NCI-H1930 (cell line): ENCODE data around the gene APOC3.

Experiments used
- DNase-seq, 2 experiments: peaks; one replicate each; lab custom pipeline; 2025; lab: John Stamatoyannopoulos, UW

Gene APOC3

DNA sequence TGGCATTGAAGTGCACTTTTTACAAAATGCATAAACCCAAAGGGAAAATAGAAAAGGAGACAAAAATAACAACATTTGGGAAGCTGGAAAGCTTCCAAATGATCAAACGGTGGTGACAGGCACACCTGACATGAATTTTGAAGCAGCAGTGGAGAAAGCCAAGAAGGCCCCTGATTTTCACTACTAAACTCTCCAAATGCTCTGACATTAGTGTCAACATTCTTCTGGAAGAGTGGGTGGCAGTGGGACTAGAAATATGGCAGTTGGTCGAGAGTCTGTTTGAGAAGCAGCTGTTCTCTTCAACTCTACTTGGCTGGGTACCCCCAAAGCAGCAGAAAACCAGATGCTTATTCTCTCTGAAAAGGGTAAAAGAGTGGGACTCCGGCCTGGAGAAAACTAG lies 25.7 kb upstream of the APOC3 start:
- DNase-seq, result no peak

DNA sequence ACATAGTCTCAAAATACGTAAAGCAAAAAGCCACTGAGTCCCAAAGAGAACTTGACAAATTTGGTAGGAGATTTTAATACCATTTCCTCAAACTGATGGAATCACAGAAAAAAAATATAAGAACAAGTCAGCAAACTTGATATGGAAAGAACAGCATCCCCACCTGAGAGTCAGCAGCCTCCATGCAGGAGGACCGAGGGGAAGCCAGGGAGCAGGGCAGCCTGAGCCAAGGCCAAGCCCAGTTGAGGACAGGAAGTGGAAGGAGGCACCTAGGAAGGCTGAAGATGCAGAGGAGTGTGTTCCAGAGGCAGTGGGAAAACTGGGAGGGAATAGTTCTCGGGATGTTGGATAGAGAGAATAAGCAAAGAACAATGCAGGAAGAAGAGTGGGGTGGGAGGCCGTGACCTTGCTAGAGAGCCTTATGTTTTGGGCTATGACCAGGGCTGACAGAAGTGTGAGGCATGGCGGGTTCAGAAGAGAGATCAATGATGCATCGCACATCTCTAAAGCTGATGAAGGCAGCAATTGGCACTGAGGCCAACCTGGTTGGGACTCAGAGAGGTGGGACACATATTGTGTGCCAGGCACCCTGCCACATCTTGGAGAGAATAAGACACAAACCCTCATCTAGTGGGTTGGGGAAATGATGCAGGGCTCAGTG lies 22.0 kb upstream of the APOC3 start:
- no peak for DNase-seq

DNA sequence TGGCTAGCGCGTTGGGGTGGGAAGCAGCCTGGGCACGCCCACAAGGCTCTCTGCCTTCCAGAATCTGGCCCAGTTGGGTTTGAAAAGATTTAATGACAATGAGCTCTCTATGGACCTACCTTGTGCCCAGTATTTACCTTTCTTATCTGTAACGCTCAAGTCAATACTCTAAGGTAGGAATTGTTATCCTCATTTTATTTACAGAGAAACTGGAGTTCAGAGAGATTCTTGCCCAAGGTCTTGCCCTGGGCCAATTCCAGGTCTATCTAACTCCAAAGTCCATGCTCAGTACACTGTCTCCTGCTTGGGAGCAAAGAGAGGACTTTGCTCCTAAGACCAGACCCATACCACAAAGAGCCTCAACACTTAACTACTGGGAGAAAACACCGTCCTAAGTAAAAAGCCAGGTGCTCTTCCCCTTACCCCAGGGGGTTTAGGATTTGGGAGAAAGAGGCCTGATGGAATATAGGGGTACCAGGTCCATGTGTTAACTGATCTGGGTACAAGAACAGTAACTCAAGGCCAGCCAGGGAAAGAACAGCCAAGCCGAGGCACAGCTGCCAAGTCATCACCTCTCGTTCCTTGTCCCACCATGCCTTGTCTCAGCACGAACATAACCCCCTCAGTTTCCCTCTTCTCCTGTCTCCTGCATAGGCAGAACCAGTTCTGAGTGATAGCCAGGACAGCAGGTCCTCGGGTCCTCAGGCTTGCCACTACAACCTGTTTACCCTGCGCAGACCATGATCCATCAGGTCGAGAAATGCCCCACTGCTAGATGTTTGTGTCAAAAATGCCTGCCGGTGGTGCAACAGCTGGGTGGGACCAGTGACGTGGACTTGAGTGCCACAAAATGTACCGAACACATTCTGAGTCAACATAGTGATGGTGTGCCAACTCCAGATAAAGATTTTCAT lies 21.2 kb upstream of the APOC3 start:
- DNase-seq, result no peak

DNA sequence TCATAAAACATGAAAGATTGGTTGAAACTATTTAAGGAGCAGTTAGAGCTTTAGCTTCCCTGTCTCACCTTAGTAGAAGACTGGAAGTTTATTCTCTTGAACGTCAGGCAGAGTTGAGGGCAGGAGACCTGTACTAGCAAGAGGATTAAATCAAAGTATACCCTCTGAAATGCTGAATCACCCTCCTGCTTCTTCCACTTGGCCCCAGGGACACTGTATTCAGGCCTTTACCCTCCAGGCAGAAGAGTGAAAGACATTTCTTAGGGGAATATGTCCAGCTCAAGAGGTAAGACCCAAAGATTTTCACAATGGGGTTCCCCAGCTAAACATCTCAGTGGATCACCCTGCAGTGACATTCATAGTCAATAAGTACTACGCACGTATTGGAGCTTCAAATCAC lies 18.5 kb upstream of the APOC3 start:
- no peak for DNase-seq

DNA sequence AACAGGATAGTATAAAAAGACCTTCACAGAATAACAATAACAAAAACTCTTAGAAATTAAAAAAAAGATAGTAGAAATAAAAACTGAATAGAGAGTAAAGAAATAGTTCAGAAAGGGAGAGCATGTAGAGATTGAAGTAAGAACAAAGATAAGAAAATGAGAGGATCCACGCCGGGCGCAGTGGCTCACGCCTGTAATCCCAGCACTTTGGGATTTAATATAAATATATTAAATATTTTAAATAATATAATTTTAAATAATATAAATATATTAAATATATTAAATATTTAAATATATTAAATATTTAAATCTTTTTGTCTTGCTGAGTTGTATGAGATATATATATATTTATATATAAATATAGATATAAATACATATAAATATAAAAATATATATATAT lies 17.6 kb upstream of the APOC3 start:
- no peak for DNase-seq

DNA sequence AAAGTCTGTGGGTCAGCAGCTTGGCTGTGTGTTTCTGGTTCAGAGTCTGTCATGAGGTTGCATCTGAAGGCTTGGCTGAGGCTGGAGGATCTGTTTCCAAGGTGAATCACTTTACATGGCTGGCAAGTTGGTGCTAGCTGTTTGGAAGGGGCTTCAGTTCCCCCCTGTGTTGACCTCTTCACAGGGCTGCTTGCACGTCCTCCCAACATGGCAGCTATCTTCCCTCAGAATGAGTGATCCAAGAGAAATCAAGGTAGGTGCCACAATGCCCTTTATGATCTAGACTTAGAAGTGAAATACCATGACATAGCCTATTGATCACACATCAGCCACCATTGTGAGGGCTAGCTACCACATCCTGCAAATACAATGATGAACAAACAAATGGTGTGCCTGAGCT lies 16.5 kb upstream of the APOC3 start:
- no peak for DNase-seq

DNA sequence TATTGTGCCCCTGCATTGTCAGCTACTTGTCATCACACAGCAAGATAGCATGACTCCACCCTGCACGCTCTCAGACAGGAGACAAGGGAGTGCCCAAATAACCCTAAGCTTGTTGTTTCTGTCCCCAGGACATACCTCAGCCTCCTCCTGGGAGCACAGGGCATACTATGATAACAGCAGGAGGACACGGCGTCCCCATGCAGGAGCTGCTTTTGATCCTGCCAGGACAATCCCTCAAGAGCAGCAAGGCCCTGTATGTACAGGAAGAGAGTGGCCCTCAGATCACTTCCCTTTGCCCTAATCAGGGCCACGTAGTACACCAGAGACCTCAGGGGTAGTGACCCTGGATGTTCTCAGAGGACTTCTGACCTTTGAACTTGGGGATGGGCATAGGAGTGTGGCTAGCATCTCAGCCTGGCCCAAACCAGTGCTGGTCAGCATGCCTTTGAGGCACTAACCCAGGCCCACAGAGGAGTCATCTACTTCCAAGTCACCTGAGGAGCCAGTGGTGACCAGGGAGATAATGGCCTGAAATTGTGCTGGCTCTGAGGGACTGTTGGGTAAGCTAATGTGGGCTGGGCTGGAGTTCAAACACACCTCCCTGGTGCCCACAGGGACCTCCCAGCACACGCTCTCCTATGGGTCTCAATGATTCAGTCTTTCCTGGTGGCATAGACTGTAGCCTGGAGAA lies 15.8 kb upstream of the APOC3 start:
- no peak for DNase-seq

DNA sequence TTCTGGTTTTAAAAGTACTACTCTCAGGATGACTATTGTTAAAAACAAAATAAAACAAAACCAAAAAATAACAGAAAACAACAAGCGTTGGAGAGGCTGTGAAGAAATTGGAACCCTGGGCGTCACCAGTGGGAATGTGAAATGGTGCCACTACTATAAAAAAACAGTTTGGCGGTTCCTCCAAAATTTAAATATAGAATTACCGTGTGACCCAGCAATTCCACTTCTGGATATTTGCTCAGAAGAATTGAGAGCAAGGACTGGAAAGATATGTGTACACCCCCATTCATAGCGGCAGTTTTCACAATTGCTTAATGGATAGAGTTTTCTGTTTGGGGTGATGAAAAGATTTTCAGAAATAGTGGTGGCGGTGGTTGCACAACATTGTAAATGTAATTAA lies 15.2 kb upstream of the APOC3 start:
- no peak for DNase-seq

DNA sequence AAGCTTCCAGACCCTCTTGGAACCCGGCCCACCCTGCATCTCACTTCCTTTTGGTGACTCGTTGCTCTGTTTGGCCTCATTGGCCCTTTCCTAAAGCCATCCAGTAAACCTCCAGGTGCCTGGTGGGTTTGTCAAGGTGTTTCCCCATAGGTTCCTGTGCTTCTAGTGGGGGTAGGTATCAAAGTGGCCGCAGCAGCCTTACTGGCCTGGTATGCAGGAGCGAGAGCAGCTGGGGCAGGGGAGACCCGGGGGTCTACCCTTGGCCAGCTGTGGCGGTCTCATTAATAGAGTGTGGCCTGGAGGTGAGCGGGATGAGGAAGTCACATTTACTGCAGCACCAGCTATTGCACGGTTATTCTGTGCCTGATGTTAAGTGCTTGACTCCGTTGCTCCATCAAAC lies 10.7 kb upstream of the APOC3 start:
- DNase-seq, result no peak

DNA sequence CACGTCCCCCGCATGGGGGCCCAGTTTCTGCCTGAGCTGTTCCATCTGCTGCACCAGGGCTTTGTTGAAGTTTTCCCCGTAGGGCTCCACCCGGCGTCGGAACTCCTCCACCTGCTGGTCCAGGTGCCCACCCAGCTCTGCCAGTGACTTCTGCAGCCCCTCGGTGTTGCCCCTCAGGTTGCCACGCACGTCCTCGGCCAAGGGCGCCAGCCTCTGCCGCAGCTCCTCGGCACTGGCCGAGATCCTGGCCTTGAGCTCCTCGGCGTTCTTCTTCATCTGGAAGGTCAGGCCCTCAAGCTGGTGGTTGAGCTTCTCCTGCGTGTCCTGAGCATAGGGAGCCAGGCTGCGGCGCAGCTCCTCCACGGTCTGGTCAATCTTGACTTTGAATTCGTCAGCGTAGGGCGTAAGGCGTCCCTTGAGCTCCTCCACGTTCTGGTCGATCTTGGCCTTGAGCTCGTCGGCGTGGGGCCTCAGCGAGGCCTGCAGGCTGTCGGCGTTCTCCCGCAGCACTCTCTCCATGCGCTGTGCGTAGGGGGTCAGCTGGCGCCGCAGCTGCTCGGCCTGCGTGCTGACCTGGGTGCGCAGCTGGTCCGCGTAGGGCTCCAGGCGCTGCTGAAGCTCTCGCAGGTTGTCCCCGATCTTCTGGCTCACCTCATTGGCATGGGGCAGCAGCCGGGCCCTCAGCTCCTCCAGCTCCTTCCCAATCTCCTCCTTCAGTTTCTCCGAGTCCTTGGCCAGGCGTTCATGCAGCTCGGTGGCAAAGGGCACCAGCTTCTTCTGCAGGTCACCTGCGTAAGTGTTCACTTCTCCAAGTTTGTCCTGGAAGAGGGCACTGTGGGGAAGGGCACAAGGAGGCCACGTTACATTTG lies 8.4 kb upstream of the APOC3 start:
- no peak for DNase-seq

DNA sequence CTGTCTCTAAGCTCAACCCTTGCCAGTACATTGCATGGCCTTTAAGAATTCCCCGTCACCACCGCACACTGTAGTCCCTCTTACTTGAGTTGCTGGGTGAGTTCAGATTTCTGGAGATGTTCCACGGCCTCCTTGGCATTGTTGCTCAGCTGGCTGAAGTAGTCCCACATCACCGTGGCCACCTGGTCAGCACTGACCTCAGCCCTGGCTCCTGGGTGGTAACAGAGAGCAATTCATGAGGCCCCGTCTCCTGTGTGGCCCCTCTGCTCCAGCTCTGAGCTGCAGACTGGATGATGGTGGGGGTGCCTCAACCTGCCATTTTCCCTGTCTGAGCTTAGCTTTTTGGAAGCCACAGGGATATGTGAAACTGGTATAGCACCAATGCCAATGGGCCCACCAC lies 7.1 kb upstream of the APOC3 start:
- no peak for DNase-seq

DNA sequence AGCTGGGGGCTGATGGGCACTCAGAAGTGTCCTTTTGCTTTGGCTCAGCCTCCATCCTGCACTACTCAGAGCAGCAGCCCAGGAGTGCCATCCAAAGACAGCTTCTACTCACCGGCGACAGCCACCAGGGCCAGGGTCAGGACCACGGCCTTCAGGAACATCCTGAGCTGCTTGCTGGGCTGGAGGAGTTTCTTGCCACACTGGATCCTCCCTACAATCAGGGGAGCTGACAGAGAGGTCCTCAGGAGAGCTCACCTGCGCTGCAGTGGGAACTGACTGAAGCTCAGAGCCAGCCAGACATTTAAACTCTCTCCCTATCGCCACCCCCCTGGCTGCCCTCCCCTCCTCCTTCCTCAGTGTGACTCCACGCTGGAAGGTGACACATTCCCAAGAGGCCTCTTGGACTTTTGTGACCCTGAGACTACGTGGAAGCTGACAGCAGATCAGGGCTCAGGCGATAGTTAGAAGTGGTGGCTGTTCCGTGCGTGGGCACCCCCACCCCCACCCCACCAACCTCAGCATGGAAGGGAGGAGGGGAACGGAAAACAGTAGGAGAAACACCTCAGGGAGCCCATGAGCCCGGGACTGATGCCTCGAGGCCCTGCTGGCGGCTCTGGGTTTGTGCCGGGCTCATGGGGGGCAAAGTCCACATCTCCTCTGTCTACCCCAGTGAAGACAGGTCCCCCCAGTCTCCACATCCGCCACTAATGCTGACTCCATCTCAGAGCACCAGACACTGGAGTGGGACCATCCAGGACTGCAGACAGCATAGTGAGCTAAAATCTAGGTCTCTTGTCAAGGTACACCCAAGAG lies 6.5 kb upstream of the APOC3 start, which contains the start of gene APOA4:
Gene APOA4 (minus strand): TSS at position 274 of the 813 bp plus-strand sequence. CDS start 113 bp downstream, at position 161.
- DNase-seq, result no peak

DNA sequence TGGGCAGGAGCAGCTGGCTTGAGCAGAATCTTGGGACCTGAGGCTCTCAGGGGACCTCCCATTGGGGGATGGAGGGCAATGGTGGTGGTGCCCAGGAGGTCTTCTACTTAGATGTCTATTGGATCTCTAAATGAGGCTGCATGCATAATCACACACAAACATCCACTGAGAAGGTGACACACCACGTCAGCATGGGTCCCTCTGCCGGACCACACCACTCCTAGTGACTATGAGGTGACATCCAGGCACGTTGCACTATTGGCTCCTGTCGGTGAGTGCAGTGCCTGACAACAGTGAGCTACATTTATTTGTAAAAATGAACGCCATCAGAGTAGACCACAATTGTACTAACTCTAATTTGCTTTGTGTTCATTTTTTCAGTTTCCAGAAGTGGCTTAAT lies 4.3 kb upstream of the APOC3 start:
- no peak for DNase-seq

DNA sequence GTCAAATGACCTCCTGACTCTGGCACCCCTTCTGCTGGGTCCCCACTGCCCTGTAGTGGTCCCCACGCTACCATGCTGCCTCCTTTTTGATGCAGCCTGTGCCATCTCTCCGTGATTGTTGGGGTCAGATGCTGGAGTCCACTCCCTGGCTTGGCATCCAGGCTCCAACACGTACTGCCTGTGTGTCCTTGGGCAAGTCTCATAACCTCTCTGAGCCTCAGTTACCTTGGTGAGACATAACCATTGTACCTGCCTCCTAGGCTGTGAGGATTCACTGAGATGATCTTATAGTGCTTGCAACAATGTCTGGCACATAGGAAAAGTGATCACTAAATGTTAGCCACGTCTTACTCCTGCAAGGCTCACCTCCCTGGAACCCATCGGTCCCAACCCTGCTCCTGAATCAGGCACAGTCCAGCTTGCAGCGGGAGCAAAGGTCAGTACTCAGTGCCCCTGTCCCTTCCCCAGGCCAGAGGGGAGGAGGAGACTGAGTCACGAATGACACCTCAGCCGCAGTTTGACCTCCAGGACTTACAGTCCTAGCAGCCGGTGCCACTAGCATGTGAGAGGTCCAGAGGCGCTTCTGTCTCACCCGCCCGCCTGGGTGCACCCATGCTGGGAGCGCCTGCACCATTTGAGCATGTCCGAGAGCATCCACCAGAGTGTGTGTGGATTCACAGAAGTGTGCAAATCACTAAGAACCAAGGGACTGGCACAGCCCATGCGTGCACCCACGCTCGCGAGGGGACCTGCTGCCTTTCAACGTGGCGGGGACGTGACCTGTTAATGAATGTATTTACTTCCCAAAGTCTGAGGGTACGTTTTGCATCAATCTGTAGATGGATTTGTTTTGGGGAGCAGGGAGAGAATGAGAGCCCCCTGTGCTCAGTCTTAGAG lies 3.6 kb upstream of the APOC3 start:
- no peak for DNase-seq

DNA sequence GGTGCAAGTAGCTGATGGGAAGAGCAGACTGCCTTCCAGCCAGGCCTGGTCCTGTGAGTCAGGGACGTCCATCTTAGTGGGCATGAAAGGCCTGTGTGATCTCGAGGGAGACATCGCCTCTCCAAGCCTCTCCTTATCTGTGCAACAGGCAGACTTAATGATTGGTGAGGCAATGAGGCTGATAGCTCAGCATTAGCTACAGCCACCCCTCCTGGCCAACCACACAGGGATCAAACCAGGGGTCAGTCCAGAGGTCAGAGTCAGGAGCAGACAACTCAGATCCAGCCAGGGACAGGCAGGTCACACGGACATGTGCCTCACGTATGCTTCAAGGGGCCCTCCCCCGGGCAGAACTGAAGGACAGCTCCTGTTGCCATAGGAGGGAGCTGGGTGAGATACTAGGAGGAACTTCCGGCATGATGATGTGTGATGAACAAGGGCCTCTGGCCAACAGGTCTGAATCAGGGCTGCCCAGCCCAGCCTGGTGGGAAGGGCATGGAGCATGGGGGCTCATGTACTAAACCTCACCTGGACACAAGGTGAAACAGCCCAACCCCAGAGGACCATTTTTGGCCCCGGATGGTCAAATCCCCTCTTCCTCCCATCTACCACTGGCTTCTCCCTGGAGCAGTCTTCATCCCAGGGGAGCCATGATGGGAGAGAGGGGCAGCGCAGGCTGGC lies 2.8 kb upstream of the APOC3 start:
- no peak for DNase-seq

DNA sequence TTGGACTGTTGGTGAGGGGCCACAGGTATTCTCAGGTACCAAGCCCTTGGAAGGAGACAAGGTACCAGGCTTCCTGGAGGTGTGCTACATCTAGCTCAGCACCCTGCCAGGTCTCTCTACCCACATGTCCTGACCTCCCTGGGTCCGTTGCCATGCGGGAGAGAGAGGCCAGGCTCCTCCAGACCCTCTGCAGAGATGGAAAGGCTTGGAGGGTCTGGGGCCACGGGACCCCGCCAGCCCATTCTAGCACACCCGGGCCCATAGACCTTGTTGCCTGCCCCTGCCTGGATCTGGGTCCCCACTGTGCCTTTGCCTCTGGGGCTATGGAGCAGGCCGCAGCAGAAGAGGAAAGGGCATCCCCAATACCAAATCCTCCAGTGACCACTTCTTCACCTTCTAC lies 2.2 kb upstream of the APOC3 start:
- no peak for DNase-seq

DNA sequence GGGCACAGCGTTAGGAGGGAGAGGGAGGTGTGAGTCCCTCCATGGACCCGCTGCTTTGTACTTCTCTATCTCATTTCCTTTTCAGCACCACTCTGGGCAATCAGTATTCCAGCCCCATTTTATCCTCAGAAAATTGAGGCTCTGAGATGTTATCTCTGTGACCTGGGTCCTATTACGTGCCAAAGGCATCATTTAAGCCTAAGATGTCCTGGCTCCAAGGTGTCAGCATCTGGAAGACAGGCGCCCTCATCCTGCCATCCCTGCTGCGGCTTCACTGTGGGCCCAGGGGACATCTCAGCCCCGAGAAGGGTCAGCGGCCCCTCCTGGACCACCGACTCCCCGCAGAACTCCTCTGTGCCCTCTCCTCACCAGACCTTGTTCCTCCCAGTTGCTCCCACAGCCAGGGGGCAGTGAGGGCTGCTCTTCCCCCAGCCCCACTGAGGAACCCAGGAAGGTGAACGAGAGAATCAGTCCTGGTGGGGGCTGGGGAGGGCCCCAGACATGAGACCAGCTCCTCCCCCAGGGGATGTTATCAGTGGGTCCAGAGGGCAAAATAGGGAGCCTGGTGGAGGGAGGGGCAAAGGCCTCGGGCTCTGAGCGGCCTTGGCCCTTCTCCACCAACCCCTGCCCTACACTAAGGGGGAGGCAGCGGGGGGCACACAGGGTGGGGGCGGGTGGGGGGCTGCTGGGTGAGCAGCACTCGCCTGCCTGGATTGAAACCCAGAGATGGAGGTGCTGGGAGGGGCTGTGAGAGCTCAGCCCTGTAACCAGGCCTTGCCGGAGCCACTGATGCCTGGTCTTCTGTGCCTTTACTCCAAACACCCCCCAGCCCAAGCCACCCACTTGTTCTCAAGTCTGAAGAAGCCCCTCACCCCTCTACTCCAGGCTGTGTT lies 829 bp upstream of the APOC3 start:
- DNase-seq, result no peak

DNA sequence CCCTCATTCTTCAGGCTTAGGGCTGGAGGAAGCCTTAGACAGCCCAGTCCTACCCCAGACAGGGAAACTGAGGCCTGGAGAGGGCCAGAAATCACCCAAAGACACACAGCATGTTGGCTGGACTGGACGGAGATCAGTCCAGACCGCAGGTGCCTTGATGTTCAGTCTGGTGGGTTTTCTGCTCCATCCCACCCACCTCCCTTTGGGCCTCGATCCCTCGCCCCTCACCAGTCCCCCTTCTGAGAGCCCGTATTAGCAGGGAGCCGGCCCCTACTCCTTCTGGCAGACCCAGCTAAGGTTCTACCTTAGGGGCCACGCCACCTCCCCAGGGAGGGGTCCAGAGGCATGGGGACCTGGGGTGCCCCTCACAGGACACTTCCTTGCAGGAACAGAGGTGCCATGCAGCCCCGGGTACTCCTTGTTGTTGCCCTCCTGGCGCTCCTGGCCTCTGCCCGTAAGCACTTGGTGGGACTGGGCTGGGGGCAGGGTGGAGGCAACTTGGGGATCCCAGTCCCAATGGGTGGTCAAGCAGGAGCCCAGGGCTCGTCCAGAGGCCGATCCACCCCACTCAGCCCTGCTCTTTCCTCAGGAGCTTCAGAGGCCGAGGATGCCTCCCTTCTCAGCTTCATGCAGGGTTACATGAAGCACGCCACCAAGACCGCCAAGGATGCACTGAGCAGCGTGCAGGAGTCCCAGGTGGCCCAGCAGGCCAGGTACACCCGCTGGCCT lies 641 bp downstream of the APOC3 start:
- DNase-seq, result no peak
